Ascending aorta (tissue), 2 donors: Measurements from ENCODE around the gene ERAP2. TPM values are rescaled to one million over a fixed set of nuclear protein-coding genes. Genes with fewer than 3 reads are reported as not detected.

Experiments
- DNase-seq, 2 donors: peaks; one replicate each; pipeline ENCODE4 v3.0.0-alpha.2; 2019; ENCODE audit warnings: low spot score in 2 of 2
- H3K27ac ChIP-seq, 2 donors: fragments of 200-600 bp; sonication (generic); one replicate each; pipeline ENCODE4 v1.5.1; 2016 to 2017; ENCODE audit warnings: mild to moderate bottlenecking in 1 of 2
- H3K27me3 ChIP-seq: fragments of 200-600 bp; sonication (generic); one replicate; pipeline ENCODE4 v1.5.1; 2017
- H3K36me3 ChIP-seq, 2 donors: fragments of 200-600 bp; sonication (generic); one replicate each; pipeline ENCODE4 v1.5.1; 2016
- H3K4me1 ChIP-seq, 2 donors: fragments of 200-600 bp; sonication (generic); one replicate each; pipeline ENCODE4 v1.5.1; 2016 to 2017; ENCODE audit warnings: mild to moderate bottlenecking in 1 of 2
- H3K4me3 ChIP-seq, 2 donors: fragments of 200-600 bp; sonication (generic); one replicate each; pipeline ENCODE4 v1.5.1; 2016 to 2017; ENCODE audit warnings: mild to moderate bottlenecking in 1 of 2
- H3K9me3 ChIP-seq, 2 donors: fragments of 200-600 bp; sonication (generic); one replicate each; pipeline ENCODE4 v1.5.1; 2016
- CTCF ChIP-seq, 3 experiments: fragments of 200-600 bp in 2 of 3; fragments of 450-650 bp in 1 of 3; sonication (generic) in 2 of 3; IDR thresholded peaks; one replicate each; pipeline ENCODE4 v1.5.1; 2016 to 2019; ENCODE audit warnings: antibody characterized with exemption in 3 of 3, mild to moderate bottlenecking in 1 of 3, moderate library complexity in 1 of 3
- intact Hi-C: fragments of 100-400 bp; cut with DNase I; formaldehyde crosslinking; loops from one replicate; pipeline ENCODE4 v1.15.1; 2023
- total RNA-seq: library from RNA; depleted of rRNA; stranded (reverse); fragments of >200 nt; gene quantifications from one replicate; pipeline ENCODE4 v1.1.0, GENCODE V29; 2016

The ERAP2 gene
- total RNA-seq, 1 donor from 2014 or later, result 20.6 TPM

GRCh38 chr5:96934708-96935558 lies 58.6 kb downstream of the ERAP2 start:
- Histone ChIP-seq H3K27ac (peak overlapping the region; percentile 92 to 94), H3K27me3 (no peaks in the 10 kb centered on the region), H3K9me3 (no peaks in the 10 kb centered on the region), H3K4me3 (peak overlapping the region; percentile 90 to 95), H3K4me1 (peaks cover 4 to 13% of the 10 kb centered on the region in 2 donors), H3K36me3 (no peaks in the 10 kb centered on the region)
- no peak for TF ChIP-seq CTCF (IDR thresholded peaks at IDR 0.05)
- peak; percentile 69 to 96 for DNase-seq
- intact Hi-C loops, result loop anchor here (1.0 to 10.0 kb wide), 8 partner anchors 58 to 1994 kb away; partner anchors contain the start of genes CAST, CHD1, ERAP1 and ERAP2

- H3K27me3 ChIP-seq, result no peaks in the 10 kb centered on the region
- H3K27ac ChIP-seq, result peak within 1 kb of the TSS; percentile 92 to 94
- H3K4me1 ChIP-seq, result peaks cover 4 to 13% of the 10 kb centered on the region in 2 donors
- intact Hi-C loops, result loop anchor here (1.0 to 10.0 kb wide), 7 partner anchors 128 to 1993 kb away; partner anchors contain the start of genes CAST, CHD1, ERAP1 and RFESD
- no peaks in the 10 kb centered on the region for H3K9me3 ChIP-seq
- peak within 1 kb of the TSS; percentile 90 to 95 for H3K4me3 ChIP-seq
- H3K36me3 ChIP-seq, result no peaks in the 10 kb centered on the region
- peak in 1 of 3 experiments; percentile 11 for TF ChIP-seq CTCF (IDR thresholded peaks at IDR 0.05)
- peak; percentile 92 to 98 for DNase-seq
Observed at GRCh38 chr5:96935559-96936430, 59.5 kb downstream of the ERAP2 start, which contains the start of gene LNPEP. Gene LNPEP, plus strand, starts transcription at chr5:96936080. Its CDS starts 76 bp downstream, at chr5:96936156.

- Histone ChIP-seq H3K4me3 (peak overlapping the region; percentile 90 to 95), H3K27ac (peak overlapping the region; percentile 92 to 94), H3K27me3 (no peaks in the 10 kb centered on the region), H3K4me1 (peaks cover 4 to 13% of the 10 kb centered on the region in 2 donors), H3K9me3 (no peaks in the 10 kb centered on the region), H3K36me3 (no peaks in the 10 kb centered on the region)
- TF ChIP-seq CTCF (IDR thresholded peaks at IDR 0.05), result no peak
- intact Hi-C loops, result loop anchor here (5.0 to 10.0 kb wide), 3 partner anchors 274 to 1836 kb away; partner anchors contain the start of genes CAST, RFESD and RGMB
- peak in 1 of 2 donors; percentile 69 for DNase-seq
Observed at GRCh38 chr5:96936431-96937320, 60.4 kb downstream of the ERAP2 start.

- H3K4me3 ChIP-seq, result no peak overlapping the region
- H3K4me1 ChIP-seq, result peaks cover 4 to 6% of the 10 kb centered on the region in 2 donors
- H3K36me3 ChIP-seq, result no peaks in the 10 kb centered on the region
- DNase-seq, result no peak
- no peak for TF ChIP-seq CTCF (IDR thresholded peaks at IDR 0.05)
- intact Hi-C loops, result no loop called here
- H3K27ac ChIP-seq, result no peak overlapping the region
- no peaks in the 10 kb centered on the region for H3K9me3 ChIP-seq
- no peaks in the 10 kb centered on the region for H3K27me3 ChIP-seq
Observed at GRCh38 chr5:96940586-96940985, 64.3 kb downstream of the ERAP2 start.
